Spleen (tissue), 11 donors: Measurements from ENCODE around the gene PCDH7. TPM values are rescaled to one million over a fixed set of nuclear protein-coding genes. Genes with fewer than 3 reads are reported as not detected.

Experiments used
- DNase-seq: peaks from one replicate; pipeline ENCODE4 v3.0.0-alpha.2; 2020
- H3K27ac ChIP-seq, 8 donors: fragments of 200-600 bp; sonication (generic) in 7 of 8; 1 replicate in 4 of 8; 2 replicates in 4 of 8; pipeline versions ENCODE4 v1.5.0 to v1.8.0; 2016 to 2021; ENCODE audit warnings: inconsistent platforms in 4 of 8, mild to moderate bottlenecking in 4 of 8, moderate library complexity in 1 of 8
- H3K27me3 ChIP-seq, 7 donors: fragments of 200-600 bp; sonication (generic) in 6 of 7; replicated peaks in 1 of 7; 1 replicate in 4 of 7; 2 replicates in 3 of 7; pipeline versions ENCODE4 v1.5.0 to v1.8.0; 2016 to 2021; ENCODE audit warnings: inconsistent platforms in 3 of 7, mild to moderate bottlenecking in 1 of 7
- H3K36me3 ChIP-seq, 6 donors: fragments of 200-600 bp; sonication (generic) in 5 of 6; 1 replicate in 4 of 6; 2 replicates in 2 of 6; pipeline versions ENCODE4 v1.5.0 to v1.8.0; 2016 to 2021; ENCODE audit warnings: inconsistent platforms in 2 of 6
- H3K4me1 ChIP-seq, 6 donors: fragments of 200-600 bp; sonication (generic) in 5 of 6; 1 replicate in 3 of 6; 2 replicates in 3 of 6; pipeline versions ENCODE4 v1.5.0 to v1.8.0; 2016 to 2021; ENCODE audit warnings: inconsistent platforms in 3 of 6
- H3K4me3 ChIP-seq, 8 donors: fragments of 200-600 bp; sonication (generic) in 7 of 8; 1 replicate in 4 of 8; 2 replicates in 4 of 8; pipeline versions ENCODE4 v1.5.0 to v1.8.0; 2016 to 2021; ENCODE audit warnings: inconsistent platforms in 4 of 8, mild to moderate bottlenecking in 4 of 8, moderate library complexity in 2 of 8
- H3K9me3 ChIP-seq, 8 donors: fragments of 200-600 bp; sonication (generic) in 7 of 8; 1 replicate in 4 of 8; 2 replicates in 4 of 8; pipeline versions ENCODE4 v1.5.0 to v1.8.0; 2016 to 2021; ENCODE audit warnings: inconsistent platforms in 4 of 8
- POLR2A ChIP-seq, 3 donors: fragments of 450-650 bp; IDR thresholded peaks; one replicate each; pipeline ENCODE4 v1.5.1; 2017; ENCODE audit warnings: antibody characterized with exemption in 3 of 3, mild to moderate bottlenecking in 1 of 3
- POLR2AphosphoS5 ChIP-seq, 3 donors: sonication (generic); formaldehyde crosslinking; IDR thresholded peaks; one replicate each; pipeline ENCODE4 v1.5.1; 2017; ENCODE audit warnings: antibody characterized with exemption in 3 of 3
- WGBS, 5 donors: extraction: QIAGEN DNeasy Blood & Tissue Kit in 3 of 5; methylation state at CpG; one replicate each; pipeline versions ENCODE4 v1.1.5 to v1.1.7; 2013 to 2018; 5-methylcytosine and 5-hydroxymethylcytosine counted together
- intact Hi-C: fragments of 100-400 bp; cut with DNase I; formaldehyde crosslinking; loops from one replicate; pipeline ENCODE4 v1.15.0; 2023; ENCODE audit warnings: low total_unique reads
- polyA plus RNA-seq, 3 donors: library from polyadenylated mRNA; stranded (reverse); fragments of 200-250 nt; gene quantifications; one replicate each; pipeline ENCODE4 v1.2.1, GENCODE V29; 2013
- total RNA-seq, 7 donors: library from RNA; depleted of rRNA in 3 of 7; stranded (reverse); fragments of >200 nt in 3 of 7; fragmentation: NEBNext Ultra II Directional in 4 of 7; extraction: Animal tissue kit (Norgen Biotek cat#: 25700) in 4 of 7; gene quantifications; one replicate each; pipeline versions ENCODE4 v1.1.0 to v1.2.1, GENCODE V29; 2016 to 2021
- TF ChIP-seq, protein P1 (sequence below), 11 experiments: fragments of 200-600 bp in 7 of 11; fragments of 450-650 bp in 4 of 11; sonication (generic) in 4 of 11; IDR thresholded peaks in 8 of 11; conservative IDR thresholded peaks in 3 of 11; 1 replicate in 7 of 11; 2 replicates in 4 of 11; pipeline versions ENCODE4 v1.4.0 to v1.8.0; 2016 to 2021; ENCODE audit warnings: antibody characterized with exemption in 11 of 11, inconsistent platforms in 4 of 11, mild to moderate bottlenecking in 1 of 11
- donor health status: healthy with polysubstance abuse.
- donor health status: DM: no; HTN: no; CAD: no; lungs with moderate emphysema.
- donor health status: DM: no; HTN: no; CAD: no.
- donor health status: Bipolar disorder and iron deficiency.
- donor health status: healthy.
- donor health status: DM: no; HTN: no; CAD: no.
- donor health status: DM: yes; HTN: yes; CAD: no.

The PCDH7 gene
- total and polyA plus RNA-seq, 10 donors = 0.86 to 116 (median 87.2) TPM

- Histone ChIP-seq H3K27ac (peak overlapping the region in 3 of 8 donors; percentile 17 to 54 (median 18)), H3K4me3 (no peak overlapping the region), H3K27me3 (no peaks in the 10 kb centered on the region), H3K4me1 (peaks cover 0 to 16% (median 0%) of the 10 kb centered on the region in 6 donors), H3K9me3 (no peaks in the 10 kb centered on the region), H3K36me3 (no peaks in the 10 kb centered on the region)
- no peak for DNase-seq
- intact Hi-C loops = no loop called here
- no peak for TF ChIP-seq POLR2AphosphoS5 (IDR thresholded peaks at IDR 0.05)
- TF ChIP-seq, protein P1, sequence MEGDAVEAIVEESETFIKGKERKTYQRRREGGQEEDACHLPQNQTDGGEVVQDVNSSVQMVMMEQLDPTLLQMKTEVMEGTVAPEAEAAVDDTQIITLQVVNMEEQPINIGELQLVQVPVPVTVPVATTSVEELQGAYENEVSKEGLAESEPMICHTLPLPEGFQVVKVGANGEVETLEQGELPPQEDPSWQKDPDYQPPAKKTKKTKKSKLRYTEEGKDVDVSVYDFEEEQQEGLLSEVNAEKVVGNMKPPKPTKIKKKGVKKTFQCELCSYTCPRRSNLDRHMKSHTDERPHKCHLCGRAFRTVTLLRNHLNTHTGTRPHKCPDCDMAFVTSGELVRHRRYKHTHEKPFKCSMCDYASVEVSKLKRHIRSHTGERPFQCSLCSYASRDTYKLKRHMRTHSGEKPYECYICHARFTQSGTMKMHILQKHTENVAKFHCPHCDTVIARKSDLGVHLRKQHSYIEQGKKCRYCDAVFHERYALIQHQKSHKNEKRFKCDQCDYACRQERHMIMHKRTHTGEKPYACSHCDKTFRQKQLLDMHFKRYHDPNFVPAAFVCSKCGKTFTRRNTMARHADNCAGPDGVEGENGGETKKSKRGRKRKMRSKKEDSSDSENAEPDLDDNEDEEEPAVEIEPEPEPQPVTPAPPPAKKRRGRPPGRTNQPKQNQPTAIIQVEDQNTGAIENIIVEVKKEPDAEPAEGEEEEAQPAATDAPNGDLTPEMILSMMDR (IDR thresholded peaks at IDR 0.05 in 8 of 11, conservative IDR thresholded peaks at IDR 0.05 in 3 of 11) = no peak
- no peak for TF ChIP-seq POLR2A (IDR thresholded peaks at IDR 0.05)
- WGBS, 5 donors = 53 to 61% (median 56%) methylated on average over 6 of the region's 6 CpGs
Observed at GRCh38 chr4:30757357-30757756, 37.2 kb downstream of the PCDH7 start.

GRCh38 chr4:30760551-30760950, 40.4 kb downstream of the PCDH7 start:
- TF ChIP-seq, protein P1 (IDR thresholded peaks at IDR 0.05 in 8 of 11, conservative IDR thresholded peaks at IDR 0.05 in 3 of 11) = no peak
- TF ChIP-seq POLR2AphosphoS5 (IDR thresholded peaks at IDR 0.05) (no peak), POLR2A (IDR thresholded peaks at IDR 0.05) (no peak)
- Histone ChIP-seq H3K9me3 (no peaks in the 10 kb centered on the region), H3K36me3 (no peaks in the 10 kb centered on the region), H3K4me3 (no peak overlapping the region), H3K27ac (peak overlapping the region in 1 of 8 donors; percentile 31), H3K4me1 (peaks cover 0 to 6% (median 2%) of the 10 kb centered on the region in 6 donors), H3K27me3 (no peaks in the 10 kb centered on the region)
- no peak for DNase-seq
- intact Hi-C loops = no loop called here

DNA sequence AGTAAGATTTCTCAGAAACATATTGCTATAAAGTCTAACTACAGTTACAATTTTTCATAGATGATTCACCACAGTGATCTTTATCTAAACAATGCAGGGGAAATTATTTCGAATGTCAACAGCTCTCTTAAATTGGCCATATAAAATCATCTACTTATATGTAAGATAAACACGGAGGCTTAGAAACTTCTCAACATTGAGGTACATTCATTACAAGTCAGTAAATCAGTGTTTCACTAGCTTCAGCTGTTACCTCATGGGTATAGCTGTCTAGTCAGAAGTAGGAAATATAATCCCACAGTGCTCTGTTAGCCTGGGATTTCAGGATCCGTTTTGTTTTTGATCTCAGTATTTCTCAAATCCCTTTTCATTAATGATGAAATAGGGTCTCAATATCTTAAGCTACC, 43.2 kb downstream of the PCDH7 start:
- no peak for TF ChIP-seq POLR2AphosphoS5 (IDR thresholded peaks at IDR 0.05)
- TF ChIP-seq, protein P1 (IDR thresholded peaks at IDR 0.05 in 8 of 11, conservative IDR thresholded peaks at IDR 0.05 in 3 of 11) = no peak
- no peak for TF ChIP-seq POLR2A (IDR thresholded peaks at IDR 0.05)
- 72 to 88% (median 77%) methylated on average over 3 of the region's 3 CpGs for WGBS, 5 donors
- Histone ChIP-seq H3K4me3 (no peak overlapping the region), H3K36me3 (no peaks in the 10 kb centered on the region), H3K4me1 (peaks cover 0 to 5% (median 0%) of the 10 kb centered on the region in 6 donors), H3K27me3 (no peaks in the 10 kb centered on the region), H3K27ac (peak overlapping the region in 4 of 8 donors; percentile 8 to 63 (median 36)), H3K9me3 (no peaks in the 10 kb centered on the region)
- DNase-seq = no peak
- intact Hi-C loops = no loop called here

DNA sequence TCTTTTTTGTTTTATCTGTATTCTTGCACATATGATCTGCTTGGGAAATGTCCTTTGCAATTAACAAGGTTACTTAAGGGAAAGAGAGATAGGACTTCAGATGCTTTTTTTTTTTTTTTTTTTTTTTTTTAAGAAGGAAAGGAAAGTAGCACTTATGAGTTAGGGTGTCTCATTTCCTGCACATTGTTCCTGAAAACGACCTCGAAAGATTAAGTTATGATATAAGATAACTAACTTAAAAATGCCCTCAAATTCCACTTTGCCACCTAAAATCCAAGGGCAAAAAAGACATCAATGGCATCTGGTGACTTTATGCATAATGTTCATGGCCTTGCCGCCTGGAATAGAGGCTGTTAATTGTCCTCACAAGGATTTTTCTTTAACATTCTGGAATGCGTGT, 44.9 kb downstream of the PCDH7 start:
- Histone ChIP-seq H3K9me3 (no peaks in the 10 kb centered on the region), H3K27me3 (no peaks in the 10 kb centered on the region), H3K36me3 (no peaks in the 10 kb centered on the region), H3K4me1 (peaks cover 0 to 13% (median 6%) of the 10 kb centered on the region in 6 donors), H3K27ac (peak overlapping the region in 6 of 8 donors; percentile 29 to 63 (median 52)), H3K4me3 (no peak overlapping the region)
- 34 to 46% (median 40%) methylated on average over 4 of the region's 4 CpGs for WGBS, 5 donors
- DNase-seq = no peak
- intact Hi-C loops = no loop called here
- TF ChIP-seq, protein P1 (IDR thresholded peaks at IDR 0.05 in 8 of 11, conservative IDR thresholded peaks at IDR 0.05 in 3 of 11) = no peak
- no peak for TF ChIP-seq POLR2AphosphoS5 (IDR thresholded peaks at IDR 0.05)
- no peak for TF ChIP-seq POLR2A (IDR thresholded peaks at IDR 0.05)
